ENCODE data around the gene GRID2. TPM values are rescaled to one million over a fixed set of nuclear protein-coding genes. Genes with fewer than 3 reads are reported as not detected.

Gene GRID2
- total RNA-seq, 1 donor from 2014 or later: 11.6 TPM

DNA sequence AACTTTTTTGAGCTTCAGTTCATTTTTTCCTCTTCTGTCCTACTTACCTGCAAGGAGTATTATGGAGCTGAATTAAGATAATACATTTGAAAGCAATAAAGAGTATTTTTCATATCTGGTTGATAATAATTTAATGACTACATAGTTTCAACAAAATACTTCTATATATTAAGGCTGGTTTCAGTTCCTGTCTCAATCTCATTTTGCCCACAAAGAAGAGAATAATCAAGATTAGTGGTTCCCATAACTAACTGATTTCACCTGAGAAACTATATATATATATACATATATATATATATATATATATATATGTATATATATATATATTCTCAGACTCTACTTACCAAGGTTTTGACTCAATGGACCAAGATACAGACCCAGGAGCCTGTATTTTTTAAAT is 1437.1 kb downstream of the GRID2 start:
- Mint-ChIP-seq H3K27me3 (ENCODE audit: unreplicated experiment) (no peaks in the 10 kb centered on the region), H3K9me3 (ENCODE audit: unreplicated experiment) (no peaks in the 10 kb centered on the region), H3K27ac (ENCODE audit: unreplicated experiment) (no peak overlapping the region), H3K4me3 (ENCODE audit: unreplicated experiment) (no peak overlapping the region), H3K4me1 (ENCODE audit: unreplicated experiment) (no peaks in the 10 kb centered on the region), H3K36me3 (ENCODE audit: low read depth, unreplicated experiment) (no peaks in the 10 kb centered on the region)
- TF ChIP-seq CTCF (IDR thresholded peaks at IDR 0.05; ENCODE audit: unreplicated experiment): no peak
- DNase-seq (ENCODE audit: low spot score): no peak

DNA sequence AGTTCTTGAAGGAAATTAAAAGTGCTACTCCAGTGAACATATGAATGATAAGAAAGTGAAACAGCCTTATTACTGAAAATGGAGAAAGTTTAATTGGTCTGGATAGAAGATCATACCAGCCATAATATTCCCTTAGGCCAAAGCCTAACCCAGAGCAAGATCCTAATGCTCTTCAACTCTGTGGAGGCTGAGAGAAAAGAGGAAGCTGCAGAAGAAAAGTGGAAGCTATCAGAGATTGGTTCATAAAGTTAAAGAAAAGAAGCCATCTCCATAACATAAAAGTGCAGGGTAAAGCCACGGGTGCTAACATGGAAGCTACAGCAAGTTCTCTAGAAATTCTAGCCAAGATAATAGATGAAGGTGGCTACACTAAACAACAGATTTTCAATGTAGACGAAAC is 1439.3 kb downstream of the GRID2 start:
- Mint-ChIP-seq H3K27ac (ENCODE audit: unreplicated experiment) (no peak overlapping the region), H3K9me3 (ENCODE audit: unreplicated experiment) (no peaks in the 10 kb centered on the region), H3K4me3 (ENCODE audit: unreplicated experiment) (no peak overlapping the region), H3K36me3 (ENCODE audit: low read depth, unreplicated experiment) (no peaks in the 10 kb centered on the region), H3K4me1 (ENCODE audit: unreplicated experiment) (no peaks in the 10 kb centered on the region), H3K27me3 (ENCODE audit: unreplicated experiment) (no peaks in the 10 kb centered on the region)
- no peak for DNase-seq (ENCODE audit: low spot score)
- no peak for TF ChIP-seq CTCF (IDR thresholded peaks at IDR 0.05; ENCODE audit: unreplicated experiment)

DNA sequence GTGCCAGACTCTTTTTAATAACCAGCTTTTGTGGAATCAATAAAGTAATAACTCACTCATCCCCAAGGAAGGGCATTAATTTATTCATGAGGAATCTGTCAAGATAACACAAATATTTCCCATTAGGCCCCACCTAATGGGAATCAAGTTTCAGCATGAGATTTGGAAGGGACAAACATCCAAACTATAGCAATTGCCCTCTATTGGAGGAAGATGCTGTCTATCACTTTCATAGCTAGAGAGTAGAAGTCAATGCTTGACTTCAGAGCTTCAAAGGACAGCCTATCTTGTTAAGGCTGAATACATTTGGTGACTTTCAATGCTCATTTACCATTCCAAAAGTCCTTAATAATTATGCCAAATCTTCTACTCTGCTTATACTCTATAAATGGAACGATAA is 1439.9 kb downstream of the GRID2 start:
- no peak for TF ChIP-seq CTCF (IDR thresholded peaks at IDR 0.05; ENCODE audit: unreplicated experiment)
- Mint-ChIP-seq H3K9me3 (ENCODE audit: unreplicated experiment) (no peaks in the 10 kb centered on the region), H3K36me3 (ENCODE audit: low read depth, unreplicated experiment) (no peaks in the 10 kb centered on the region), H3K27ac (ENCODE audit: unreplicated experiment) (no peak overlapping the region), H3K4me1 (ENCODE audit: unreplicated experiment) (no peaks in the 10 kb centered on the region), H3K4me3 (ENCODE audit: unreplicated experiment) (no peak overlapping the region), H3K27me3 (ENCODE audit: unreplicated experiment) (no peaks in the 10 kb centered on the region)
- no peak for DNase-seq (ENCODE audit: low spot score)

GRCh38 chr4:93744961-93745360 is 1441.2 kb downstream of the GRID2 start:
- H3K4me3 Mint-ChIP-seq (ENCODE audit: unreplicated experiment): no peak overlapping the region
- H3K9me3 Mint-ChIP-seq (ENCODE audit: unreplicated experiment): no peaks in the 10 kb centered on the region
- H3K36me3 Mint-ChIP-seq (ENCODE audit: low read depth, unreplicated experiment): no peaks in the 10 kb centered on the region
- no peak for TF ChIP-seq CTCF (IDR thresholded peaks at IDR 0.05; ENCODE audit: unreplicated experiment)
- no peak overlapping the region for H3K27ac Mint-ChIP-seq (ENCODE audit: unreplicated experiment)
- H3K4me1 Mint-ChIP-seq (ENCODE audit: unreplicated experiment): peaks cover 2% of the 10 kb centered on the region
- DNase-seq (ENCODE audit: low spot score): no peak
- no peaks in the 10 kb centered on the region for H3K27me3 Mint-ChIP-seq (ENCODE audit: unreplicated experiment)

- Mint-ChIP-seq H3K4me1 (ENCODE audit: unreplicated experiment) (peaks cover 2% of the 10 kb centered on the region), H3K9me3 (ENCODE audit: unreplicated experiment) (no peaks in the 10 kb centered on the region), H3K27ac (ENCODE audit: unreplicated experiment) (no peak overlapping the region), H3K36me3 (ENCODE audit: low read depth, unreplicated experiment) (no peaks in the 10 kb centered on the region), H3K27me3 (ENCODE audit: unreplicated experiment) (no peaks in the 10 kb centered on the region), H3K4me3 (ENCODE audit: unreplicated experiment) (no peak overlapping the region)
- no peak for DNase-seq (ENCODE audit: low spot score)
- TF ChIP-seq CTCF (IDR thresholded peaks at IDR 0.05; ENCODE audit: unreplicated experiment): no peak
Measured at GRCh38 chr4:93746031-93746430, 1442.3 kb downstream of the GRID2 start.
